Endothelial cell of umbilical vein (primary cell): ENCODE results near the gene ARHGEF25. TPM values are rescaled to one million over a fixed set of nuclear protein-coding genes. Genes with fewer than 3 reads are reported as not detected.

Source experiments
- BruUV-seq: library from RNA; stranded (reverse); fragments of 400-500 nt; replicated peaks from 2 replicates; lab custom pipeline; 2021; lab: Mats Ljungman, UMichigan
- CTCF ChIA-PET: fragments of 300-600, 350-600 bp; sonication (Branson Sonifier 250); formaldehyde crosslinking; loops from one replicate; lab custom pipeline; 2021; ENCODE audit warnings: antibody characterized with exemption, inconsistent platforms; lab: Charles Lee
- POLR2A ChIA-PET: fragments of 300-600, 350-600 bp; sonication (Branson Sonifier 250); formaldehyde crosslinking; loops from one replicate; lab custom pipeline; 2021; ENCODE audit warnings: antibody characterized with exemption, inconsistent platforms; lab: Charles Lee
- DNase-seq: peaks from one replicate; pipeline ENCODE4 v3.0.0-alpha.2; 2011; ENCODE audit warnings: low read depth, low spot score
- FAIRE-seq: peaks from 2 replicates; lab custom pipeline; 2011; peaks lifted over from hg19 to GRCh38; lab: Jason Lieb, UNC
- H2AFZ ChIP-seq: 2 replicates; pipeline ENCODE4 v1.6.0; 2012; ENCODE audit warnings: low read depth, low read length, control low read depth, inconsistent platforms
- H3K27ac ChIP-seq: 2 replicates; pipeline ENCODE4 v1.5.1; 2011; ENCODE audit warnings: low read depth, mild to moderate bottlenecking, control low read depth, low read length, moderate library complexity; ENCODE audit not compliant: insufficient read depth
- H3K27me3 ChIP-seq, 2 experiments: 2 replicates each; pipeline versions ENCODE4 v1.6.0 to v1.6.1; 2011; ENCODE audit warnings: low read length in 2 of 2, mixed read lengths in 1 of 2; ENCODE audit not compliant: control insufficient read depth in 2 of 2, insufficient read depth in 2 of 2
- H3K36me3 ChIP-seq, 2 experiments: 2 replicates in 1 of 2; 3 replicates in 1 of 2; pipeline ENCODE4 v1.5.1; 2011; ENCODE audit warnings: low read length in 2 of 2, mild to moderate bottlenecking in 1 of 2, moderate library complexity in 1 of 2; ENCODE audit not compliant: control insufficient read depth in 2 of 2, insufficient read depth in 2 of 2; ENCODE audit errors: extremely low read depth in 1 of 2
- H3K4me1 ChIP-seq: 3 replicates; pipeline ENCODE4 v1.5.1; 2011; ENCODE audit warnings: mild to moderate bottlenecking, low read length; ENCODE audit not compliant: control insufficient read depth, insufficient read depth; ENCODE audit errors: extremely low read depth
- H3K4me2 ChIP-seq: 2 replicates; pipeline ENCODE4 v1.6.1; 2011; ENCODE audit warnings: low read length, control low read depth, mixed read lengths; ENCODE audit not compliant: insufficient read depth
- H3K4me3 ChIP-seq, 3 experiments: fragments of 200-600 bp in 1 of 3; sonication (generic), shearing (Covaris generic) in 1 of 3; replicated peaks in 1 of 3; 2 replicates each; pipeline ENCODE4 v1.5.1; 2011 to 2016; ENCODE audit warnings: control low read depth in 3 of 3, low read length in 3 of 3, mild to moderate bottlenecking in 2 of 3, inconsistent platforms in 1 of 3, low read depth in 1 of 3, moderate library complexity in 1 of 3; ENCODE audit not compliant: insufficient read depth in 1 of 3
- H3K79me2 ChIP-seq: 2 replicates; pipeline ENCODE4 v1.6.0; 2012; ENCODE audit warnings: low read length, inconsistent platforms; ENCODE audit not compliant: control insufficient read depth, insufficient read depth
- H3K9ac ChIP-seq: replicated peaks from 2 replicates; pipeline ENCODE3; 2011; ENCODE audit warnings: low read length, control low read depth; ENCODE audit not compliant: insufficient read depth; ENCODE audit errors: extremely low read depth
- H3K9me1 ChIP-seq: replicated peaks from 3 replicates; pipeline ENCODE4 v1.6.0; 2011; ENCODE audit warnings: mild to moderate bottlenecking, low read length; ENCODE audit not compliant: control insufficient read depth, insufficient read depth; ENCODE audit errors: extremely low read depth
- H3K9me3 ChIP-seq: replicated peaks from 2 replicates; pipeline ENCODE4 v1.5.1; 2012; ENCODE audit warnings: low read length, inconsistent platforms; ENCODE audit not compliant: control insufficient read depth, insufficient read depth
- H4K20me1 ChIP-seq: replicated peaks from 2 replicates; pipeline ENCODE3; 2011; ENCODE audit warnings: mild to moderate bottlenecking, low read length; ENCODE audit not compliant: control insufficient read depth, insufficient read depth; ENCODE audit errors: extremely low read depth
- CTCF ChIP-seq, 2 donors: IDR thresholded peaks; 1 replicate in 1 of 2; 2 replicates in 1 of 2; pipeline ENCODE4 v1.5.1; 2011; ENCODE audit warnings: low read length in 2 of 2, mild to moderate bottlenecking in 2 of 2, moderate library complexity in 2 of 2, control low read depth in 1 of 2, inconsistent platforms in 1 of 2, low read depth in 1 of 2; ENCODE audit not compliant: insufficient read depth in 1 of 2; ENCODE audit errors: extremely low read depth in 1 of 2
- EZH2 ChIP-seq: IDR thresholded peaks from 2 replicates; pipeline ENCODE4 v1.6.1; 2012; ENCODE audit warnings: borderline replicate concordance, low read depth, mild to moderate bottlenecking, moderate library complexity, low read length, inconsistent platforms; ENCODE audit not compliant: severe bottlenecking
- FOS ChIP-seq: IDR thresholded peaks from 2 replicates; pipeline ENCODE4 v1.6.1; 2011; ENCODE audit warnings: mild to moderate bottlenecking, low read length, moderate library complexity, borderline replicate concordance; ENCODE audit not compliant: insufficient read depth
- GATA2 ChIP-seq: IDR thresholded peaks from 2 replicates; pipeline ENCODE4 v1.7.0; 2011; ENCODE audit warnings: low read depth, mild to moderate bottlenecking, moderate library complexity, mixed read lengths, low read length; ENCODE audit not compliant: insufficient read length, insufficient read depth
- JUN ChIP-seq: IDR thresholded peaks from 2 replicates; pipeline ENCODE4 v1.6.1; 2011; ENCODE audit warnings: borderline replicate concordance, low read depth; ENCODE audit not compliant: insufficient read length, insufficient read depth
- MAX ChIP-seq: IDR thresholded peaks from 2 replicates; pipeline ENCODE4 v1.6.1; 2011; ENCODE audit not compliant: insufficient read depth, insufficient read length
- MYC ChIP-seq: IDR thresholded peaks from one replicate; pipeline ENCODE4 v1.6.1; 2011; ENCODE audit warnings: mild to moderate bottlenecking, low read depth, low read length
- POLR2A ChIP-seq: IDR thresholded peaks from 2 replicates; pipeline ENCODE4 v1.6.1; 2012; ENCODE audit warnings: low read depth, mild to moderate bottlenecking, control low read depth, low read length
- POLR2AphosphoS5 ChIP-seq: IDR thresholded peaks from 2 replicates; pipeline ENCODE4 v1.6.1; 2012; ENCODE audit warnings: low read depth, mild to moderate bottlenecking, control low read depth, low read length, moderate library complexity; ENCODE audit not compliant: insufficient read depth
- dilution Hi-C: fragments of 300-500 bp; cut with MboI; formaldehyde crosslinking; loops from one replicate; pipeline ENCODE4 v1.15.0; 2019; ENCODE audit warnings: low sequenced_read_pairs; ENCODE audit not compliant: extremely low pct_ligation_motif_present
- intact Hi-C: fragments of 100-400 bp; cut with micrococcal nuclease; formaldehyde crosslinking; loops from one replicate; pipeline ENCODE4 v1.10.0; 2022
- polyA plus RNA-seq, 4 experiments: library from polyadenylated mRNA; depleted of rRNA in 3 of 4; stranded (reverse) in 3 of 4; unstranded in 1 of 4; fragments of >200 nt; gene quantifications; 2 replicates each; pipeline versions ENCODE4 v1.2.1 to v1.2.3, GENCODE V29; 2011 to 2012; ENCODE audit warnings: missing spikeins in 1 of 4
- total RNA-seq: library from RNA; stranded (reverse); gene quantifications from 2 replicates; pipeline ENCODE4 v1.2.3, GENCODE V29; 2021

Gene ARHGEF25
- total and polyA plus RNA-seq, 2 donors (not counting 3 experiments of a cell fraction or from before 2014, with no cell fraction given) = 4.7 to 7.4 TPM

GRCh38 chr12:57586128-57586527 is 25.1 kb upstream of the ARHGEF25 start:
- intact Hi-C loops = no loop called here
- TF ChIP-seq MAX = no peak
- no peak for TF ChIP-seq MYC
- TF ChIP-seq GATA2 = no peak
- TF ChIP-seq CTCF (IDR thresholded peaks at IDR 0.05; ENCODE audit: extremely low read depth in 1 of 2, insufficient read depth in 1 of 2, low read depth in 1 of 2, low read length in 2 of 2) = no peak
- TF ChIP-seq FOS = no peak
- TF ChIP-seq POLR2AphosphoS5 = no peak
- no peak for TF ChIP-seq JUN
- TF ChIP-seq EZH2 = no peak
- TF ChIP-seq POLR2A = no peak
- H2AFZ ChIP-seq = no peak overlapping the region
- H3K79me2 ChIP-seq = no peaks in the 10 kb centered on the region
- peaks cover 18 to 25% of the 10 kb centered on the region in 2 experiments for H3K27me3 ChIP-seq
- H3K4me3 ChIP-seq = no peak overlapping the region
- H3K36me3 ChIP-seq = no peaks in the 10 kb centered on the region
- FAIRE-seq = no peak
- H4K20me1 ChIP-seq = no peaks in the 10 kb centered on the region
- dilution Hi-C loops = no loop called here
- H3K9me3 ChIP-seq = no peaks in the 10 kb centered on the region
- CTCF ChIA-PET = interaction anchor here (1.0 to 6.0 kb wide), 7 partner anchors 11 to 51 kb away, joined by 4 to 126 read pairs (median 28); partner anchors contain the start of genes ARHGEF25 and B4GALNT1
- no peak overlapping the region for H3K4me2 ChIP-seq
- H3K9ac ChIP-seq = no peak overlapping the region
- POLR2A ChIA-PET = no interaction called here
- no peak overlapping the region for H3K27ac ChIP-seq
- DNase-seq = no peak
- BruUV-seq = no TSS peak
- H3K4me1 ChIP-seq = peaks cover 5% of the 10 kb centered on the region
- no peaks in the 10 kb centered on the region for H3K9me1 ChIP-seq
